Lower leg skin (tissue), 3 donors: ENCODE results near the gene WFDC1.

Experiments
- POLR2A ChIP-seq, 2 donors: fragments of 450-650 bp; IDR thresholded peaks; one replicate each; pipeline ENCODE4 v1.6.1; 2016 to 2017; ENCODE audit warnings: antibody characterized with exemption in 2 of 2, mild to moderate bottlenecking in 1 of 2, moderate library complexity in 1 of 2
- TF ChIP-seq, protein P1 (sequence below), 3 donors: fragments of 450-650 bp; IDR thresholded peaks; one replicate each; pipeline ENCODE4 v1.5.1; 2016; ENCODE audit warnings: antibody characterized with exemption in 3 of 3, mild to moderate bottlenecking in 3 of 3, moderate library complexity in 2 of 3

GRCh38 chr16:84293406-84293805, 1.3 kb upstream of the WFDC1 start:
- TF ChIP-seq POLR2A (IDR thresholded peaks at IDR 0.05): no peak
- TF ChIP-seq, protein P1, sequence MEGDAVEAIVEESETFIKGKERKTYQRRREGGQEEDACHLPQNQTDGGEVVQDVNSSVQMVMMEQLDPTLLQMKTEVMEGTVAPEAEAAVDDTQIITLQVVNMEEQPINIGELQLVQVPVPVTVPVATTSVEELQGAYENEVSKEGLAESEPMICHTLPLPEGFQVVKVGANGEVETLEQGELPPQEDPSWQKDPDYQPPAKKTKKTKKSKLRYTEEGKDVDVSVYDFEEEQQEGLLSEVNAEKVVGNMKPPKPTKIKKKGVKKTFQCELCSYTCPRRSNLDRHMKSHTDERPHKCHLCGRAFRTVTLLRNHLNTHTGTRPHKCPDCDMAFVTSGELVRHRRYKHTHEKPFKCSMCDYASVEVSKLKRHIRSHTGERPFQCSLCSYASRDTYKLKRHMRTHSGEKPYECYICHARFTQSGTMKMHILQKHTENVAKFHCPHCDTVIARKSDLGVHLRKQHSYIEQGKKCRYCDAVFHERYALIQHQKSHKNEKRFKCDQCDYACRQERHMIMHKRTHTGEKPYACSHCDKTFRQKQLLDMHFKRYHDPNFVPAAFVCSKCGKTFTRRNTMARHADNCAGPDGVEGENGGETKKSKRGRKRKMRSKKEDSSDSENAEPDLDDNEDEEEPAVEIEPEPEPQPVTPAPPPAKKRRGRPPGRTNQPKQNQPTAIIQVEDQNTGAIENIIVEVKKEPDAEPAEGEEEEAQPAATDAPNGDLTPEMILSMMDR (IDR thresholded peaks at IDR 0.05): no peak
